Upper lobe of left lung (tissue), 6 donors: ENCODE measurements around the gene AKR1B15. TPM values are rescaled to one million over a fixed set of nuclear protein-coding genes. Genes with fewer than 3 reads are reported as not detected.
A peak's percentile ranks its signal among the peaks of the same experiment; 100 is the strongest.

Experiments
- ATAC-seq, 2 donors: fragments of 200-7000 bp; cut with Tn5 transposase; one replicate each; pipeline ENCODE4 v1.9.1; 2022; ENCODE audit warnings: mild to moderate bottlenecking in 2 of 2, moderate library complexity in 2 of 2; ENCODE audit not compliant: low FRiP score in 2 of 2
- DNase-seq, 2 donors: peaks; one replicate each; pipeline ENCODE4 v3.0.0-alpha.2; 2019 to 2020
- H3K27ac ChIP-seq, 4 donors: fragments of 200-600 bp; sonication (generic); one replicate each; pipeline ENCODE4 v1.5.1; 2016 to 2019
- H3K27me3 ChIP-seq, 4 donors: fragments of 200-600 bp; sonication (generic); one replicate each; pipeline ENCODE4 v1.5.1; 2017 to 2019
- H3K36me3 ChIP-seq, 4 donors: fragments of 200-600 bp; sonication (generic); one replicate each; pipeline ENCODE4 v1.5.1; 2016 to 2019
- H3K4me1 ChIP-seq, 4 donors: fragments of 200-600 bp; sonication (generic); one replicate each; pipeline ENCODE4 v1.5.1; 2018 to 2019
- H3K4me3 ChIP-seq, 4 donors: fragments of 200-600 bp; sonication (generic); one replicate each; pipeline ENCODE4 v1.5.1; 2017 to 2019; ENCODE audit warnings: mild to moderate bottlenecking in 2 of 4, moderate library complexity in 1 of 4
- H3K9me3 ChIP-seq, 4 donors: fragments of 200-600 bp; sonication (generic); one replicate each; pipeline ENCODE4 v1.5.1; 2018 to 2019
- CTCF ChIP-seq, 6 experiments: fragments of 450-650 bp in 4 of 6; fragments of 200-600 bp in 2 of 6; sonication (generic) in 2 of 6; IDR thresholded peaks; one replicate each; pipeline ENCODE4 v1.5.1; 2016 to 2019; ENCODE audit warnings: antibody characterized with exemption in 6 of 6
- EP300 ChIP-seq, 4 donors: sonication (generic); formaldehyde crosslinking; IDR thresholded peaks; one replicate each; pipeline ENCODE4 v1.5.1; 2017; ENCODE audit warnings: antibody characterized with exemption in 4 of 4, control low read depth in 2 of 4
- POLR2A ChIP-seq, 4 donors: fragments of 450-650 bp; IDR thresholded peaks; one replicate each; pipeline ENCODE4 v1.5.1; 2016 to 2017; ENCODE audit warnings: antibody characterized with exemption in 4 of 4, mild to moderate bottlenecking in 2 of 4
- POLR2AphosphoS5 ChIP-seq, 2 donors: sonication (generic); formaldehyde crosslinking; IDR thresholded peaks; one replicate each; pipeline ENCODE4 v1.5.1; 2017; ENCODE audit warnings: antibody characterized with exemption in 2 of 2
- WGBS, 2 donors: methylation state at CpG; one replicate each; pipeline ENCODE4 v1.1.5; 2017 to 2018; 5-methylcytosine and 5-hydroxymethylcytosine counted together
- total RNA-seq, 6 donors: library from RNA; depleted of rRNA in 4 of 6; stranded (reverse); fragments of >200 nt in 4 of 6; gene quantifications; one replicate each; pipeline versions ENCODE4 v1.1.0 to v1.2.1, GENCODE V29; 2016 to 2021
- donor health status: DM: no; HTN: no; CAD: no; lungs with moderate emphysema.
- donor health status: DM: no; HTN: yes; CAD: no; lungs with severe emphysema.

AKR1B15 gene
- total RNA-seq, 6 donors from 2014 or later, result not detected

- no peaks in the 10 kb centered on the region for H3K36me3 ChIP-seq
- no peaks in the 10 kb centered on the region for H3K27me3 ChIP-seq
- no peak overlapping the region for H3K4me3 ChIP-seq
- peaks cover 0 to 8% (median 2%) of the 10 kb centered on the region in 4 donors for H3K4me1 ChIP-seq
- WGBS, 2 donors, result 0% methylated on average over 1 of the region's 1 CpG
- H3K27ac ChIP-seq, result no peak overlapping the region
- H3K9me3 ChIP-seq, result no peaks in the 10 kb centered on the region
- DNase-seq, result no peak
- no peak for ATAC-seq
- TF ChIP-seq POLR2A (IDR thresholded peaks at IDR 0.05) (no peak), POLR2AphosphoS5 (IDR thresholded peaks at IDR 0.05) (no peak), EP300 (IDR thresholded peaks at IDR 0.05) (no peak), CTCF (IDR thresholded peaks at IDR 0.05) (no peak)
These were observed 2.0 kb upstream of the AKR1B15 start for GRCh38 chr7:134546955-134547354.

- Histone ChIP-seq H3K27ac (no peak overlapping the region), H3K9me3 (no peaks in the 10 kb centered on the region), H3K4me1 (peaks cover 0 to 8% (median 2%) of the 10 kb centered on the region in 4 donors), H3K4me3 (peak overlapping the region in 3 of 4 donors; percentile 17 to 38 (median 36)), H3K27me3 (no peaks in the 10 kb centered on the region), H3K36me3 (no peaks in the 10 kb centered on the region)
- DNase-seq (peak in 1 of 2 donors; percentile 77), ATAC-seq (peak; percentile 72 to 87)
- WGBS, 2 donors, result 21 to 23% methylated on average over 15 to 16 of the region's 16 CpGs
- TF ChIP-seq CTCF (IDR thresholded peaks at IDR 0.05) (peak; percentile 59 to 81 (median 74)), POLR2A (IDR thresholded peaks at IDR 0.05) (no peak), POLR2AphosphoS5 (IDR thresholded peaks at IDR 0.05) (no peak)
These were observed 1.4 kb upstream of the AKR1B15 start for GRCh38 chr7:134547397-134548054.

GRCh38 chr7:134549366-134549765 lies 456 bp downstream of the AKR1B15 start:
- Histone ChIP-seq H3K27me3 (no peaks in the 10 kb centered on the region), H3K4me1 (peaks cover 0 to 8% (median 2%) of the 10 kb centered on the region in 4 donors), H3K27ac (no peak overlapping the region), H3K9me3 (no peaks in the 10 kb centered on the region), H3K4me3 (no peak overlapping the region), H3K36me3 (no peaks in the 10 kb centered on the region)
- TF ChIP-seq POLR2AphosphoS5 (IDR thresholded peaks at IDR 0.05), result no peak
- TF ChIP-seq CTCF (IDR thresholded peaks at IDR 0.05), result no peak
- no peak for TF ChIP-seq EP300 (IDR thresholded peaks at IDR 0.05)
- TF ChIP-seq POLR2A (IDR thresholded peaks at IDR 0.05), result no peak
- DNase-seq (no peak), ATAC-seq (no peak)
- WGBS, 2 donors, result 86 to 97% methylated on average over 6 to 8 of the region's 8 CpGs

- Histone ChIP-seq H3K27me3 (no peaks in the 10 kb centered on the region), H3K4me1 (peaks cover 0 to 6% (median under 1%) of the 10 kb centered on the region in 4 donors), H3K36me3 (no peaks in the 10 kb centered on the region), H3K4me3 (no peak overlapping the region), H3K9me3 (no peaks in the 10 kb centered on the region), H3K27ac (no peak overlapping the region)
- TF ChIP-seq EP300 (IDR thresholded peaks at IDR 0.05) (no peak), POLR2A (IDR thresholded peaks at IDR 0.05) (no peak), CTCF (IDR thresholded peaks at IDR 0.05) (no peak), POLR2AphosphoS5 (IDR thresholded peaks at IDR 0.05) (no peak)
- DNase-seq (no peak), ATAC-seq (no peak)
- 70 to 87% methylated on average over 4 to 7 of the region's 7 CpGs for WGBS, 2 donors
These were observed 3.2 kb downstream of the AKR1B15 start for GRCh38 chr7:134552105-134552504.

GRCh38 chr7:134553976-134554375 lies 5.1 kb downstream of the AKR1B15 start:
- Histone ChIP-seq H3K4me3 (no peak overlapping the region), H3K27me3 (no peaks in the 10 kb centered on the region), H3K9me3 (no peaks in the 10 kb centered on the region), H3K36me3 (no peaks in the 10 kb centered on the region), H3K4me1 (no peaks in the 10 kb centered on the region), H3K27ac (no peak overlapping the region)
- 63 to 80% methylated on average over 4 of the region's 4 CpGs for WGBS, 2 donors
- DNase-seq (no peak), ATAC-seq (no peak)
- TF ChIP-seq CTCF (IDR thresholded peaks at IDR 0.05), result no peak
- TF ChIP-seq EP300 (IDR thresholded peaks at IDR 0.05), result no peak
- no peak for TF ChIP-seq POLR2A (IDR thresholded peaks at IDR 0.05)
- TF ChIP-seq POLR2AphosphoS5 (IDR thresholded peaks at IDR 0.05), result no peak
